ENCODE measurements around the gene SORCS2. TPM values are rescaled to one million over a fixed set of nuclear protein-coding genes. Genes with fewer than 3 reads are reported as not detected.

SORCS2 gene
- total RNA-seq, 4 donors from 2014 or later: 0.48 to 1.8 (median 0.68) TPM; not detected in 1

DNA sequence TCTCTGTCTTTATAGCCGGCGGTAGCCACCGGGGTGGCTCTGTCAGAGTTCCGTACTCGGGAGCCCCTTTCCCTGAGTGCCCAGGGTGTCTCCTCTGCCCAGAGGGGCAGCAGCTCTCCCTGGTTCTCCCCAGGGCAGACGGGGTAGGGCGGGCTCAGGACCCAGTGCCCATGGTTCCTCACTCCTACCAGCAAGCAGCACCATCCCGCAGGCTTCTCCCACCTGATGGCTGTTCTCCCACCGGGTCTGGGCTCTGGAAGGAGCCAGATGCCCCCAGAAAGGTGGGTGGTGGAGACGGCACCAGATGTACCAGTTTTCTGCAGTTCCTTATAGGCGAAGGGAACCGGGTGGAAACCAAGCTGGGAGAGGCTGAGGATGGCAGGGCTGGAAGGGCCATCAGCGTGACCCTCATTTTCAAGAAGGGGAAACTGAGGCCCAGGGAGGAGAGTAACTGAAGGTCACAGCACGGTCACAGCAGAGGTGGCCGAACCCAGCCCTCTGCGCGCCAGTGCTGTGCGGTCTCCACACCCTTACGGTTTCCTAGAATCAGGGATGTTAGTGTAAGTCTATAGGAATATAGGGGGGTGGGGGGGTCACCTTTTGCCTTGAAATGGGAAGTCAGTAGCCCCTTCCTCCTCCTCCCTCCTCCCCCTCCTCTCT is 548.7 kb downstream of the SORCS2 start:
- no peak for TF ChIP-seq EP300 (IDR thresholded peaks at IDR 0.05; ENCODE audit: low read depth)
- TF ChIP-seq, protein P1, sequence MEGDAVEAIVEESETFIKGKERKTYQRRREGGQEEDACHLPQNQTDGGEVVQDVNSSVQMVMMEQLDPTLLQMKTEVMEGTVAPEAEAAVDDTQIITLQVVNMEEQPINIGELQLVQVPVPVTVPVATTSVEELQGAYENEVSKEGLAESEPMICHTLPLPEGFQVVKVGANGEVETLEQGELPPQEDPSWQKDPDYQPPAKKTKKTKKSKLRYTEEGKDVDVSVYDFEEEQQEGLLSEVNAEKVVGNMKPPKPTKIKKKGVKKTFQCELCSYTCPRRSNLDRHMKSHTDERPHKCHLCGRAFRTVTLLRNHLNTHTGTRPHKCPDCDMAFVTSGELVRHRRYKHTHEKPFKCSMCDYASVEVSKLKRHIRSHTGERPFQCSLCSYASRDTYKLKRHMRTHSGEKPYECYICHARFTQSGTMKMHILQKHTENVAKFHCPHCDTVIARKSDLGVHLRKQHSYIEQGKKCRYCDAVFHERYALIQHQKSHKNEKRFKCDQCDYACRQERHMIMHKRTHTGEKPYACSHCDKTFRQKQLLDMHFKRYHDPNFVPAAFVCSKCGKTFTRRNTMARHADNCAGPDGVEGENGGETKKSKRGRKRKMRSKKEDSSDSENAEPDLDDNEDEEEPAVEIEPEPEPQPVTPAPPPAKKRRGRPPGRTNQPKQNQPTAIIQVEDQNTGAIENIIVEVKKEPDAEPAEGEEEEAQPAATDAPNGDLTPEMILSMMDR (IDR thresholded peaks at IDR 0.05): no peak
- no peak for TF ChIP-seq POLR2A (IDR thresholded peaks at IDR 0.05)
- TF ChIP-seq POLR2AphosphoS5 (IDR thresholded peaks at IDR 0.05): no peak
- Histone ChIP-seq H3K4me1 (no peaks in the 10 kb centered on the region), H3K9me3 (no peaks in the 10 kb centered on the region), H3K36me3 (no peaks in the 10 kb centered on the region), H3K27ac (no peak overlapping the region), H3K4me3 (no peak overlapping the region), H3K27me3 (no peaks in the 10 kb centered on the region)
- WGBS, 2 donors (ENCODE audit: low coverage in 1 of 2): 93% methylated on average over 19 of the region's 19 CpGs; no CpG with 5 or more reads in 1 of the 2 donors
- intact Hi-C loops (cut with DNase I; ENCODE audit: low total_unique reads): no loop called here
- no peak for DNase-seq
- in situ Hi-C loops (cut with MboI; ENCODE audit: low pct_ligation_motif_present in 1 of 4, low pct_unique_long_range_greater_than_20kb in 1 of 4, low sequenced_read_pairs in 3 of 4): no loop called here

DNA sequence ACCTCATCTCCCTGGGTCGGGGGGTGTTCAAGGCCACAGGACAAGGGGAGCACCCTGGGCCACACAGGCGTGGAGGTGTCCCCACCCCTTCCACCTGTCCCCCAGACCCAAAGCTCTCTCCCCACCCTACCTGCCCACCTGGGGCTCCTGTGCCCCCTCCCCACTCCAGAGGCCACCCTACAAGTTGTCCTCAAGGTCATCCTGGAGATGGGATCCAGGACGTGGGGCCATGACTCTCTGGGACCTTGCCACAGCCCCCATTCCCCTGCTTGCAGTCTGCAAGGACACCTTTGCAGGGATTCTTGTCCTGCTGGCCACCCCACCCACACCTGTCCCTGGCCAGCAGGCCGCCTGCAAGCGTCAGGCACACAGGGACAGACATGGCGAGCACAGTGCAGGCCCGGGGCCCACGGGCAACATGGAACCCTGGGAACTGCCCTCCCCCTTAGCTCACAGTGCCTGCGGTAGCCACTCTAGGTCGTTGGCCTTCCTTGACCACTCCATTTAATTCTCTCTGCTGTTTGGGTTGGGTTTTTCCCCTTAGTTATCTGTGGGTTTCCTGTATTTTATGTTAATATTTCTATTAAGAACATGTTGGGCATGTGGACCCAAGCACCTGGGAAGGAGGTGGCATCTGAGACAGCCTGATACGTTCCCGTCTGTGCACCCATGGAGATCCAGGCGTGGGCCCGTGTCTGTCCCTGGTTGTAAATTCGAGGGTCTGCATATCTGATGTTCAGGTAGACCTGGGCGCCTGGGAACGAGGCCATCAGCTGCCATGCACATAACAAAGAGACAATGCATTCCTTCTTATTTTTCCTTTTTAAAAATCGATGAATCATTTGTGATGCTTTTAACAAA is 549.8 kb downstream of the SORCS2 start:
- Histone ChIP-seq H3K9me3 (no peaks in the 10 kb centered on the region), H3K27me3 (no peaks in the 10 kb centered on the region), H3K4me1 (no peaks in the 10 kb centered on the region), H3K36me3 (no peaks in the 10 kb centered on the region), H3K27ac (no peak overlapping the region), H3K4me3 (no peak overlapping the region)
- intact Hi-C loops (cut with DNase I; ENCODE audit: low total_unique reads): no loop called here
- WGBS, 2 donors (ENCODE audit: low coverage in 1 of 2): 85 to 88% methylated on average over 8 to 18 of the region's 18 CpGs
- DNase-seq: no peak
- TF ChIP-seq, protein P1 (IDR thresholded peaks at IDR 0.05): no peak
- TF ChIP-seq EP300 (IDR thresholded peaks at IDR 0.05; ENCODE audit: low read depth) (no peak), POLR2AphosphoS5 (IDR thresholded peaks at IDR 0.05) (no peak), POLR2A (IDR thresholded peaks at IDR 0.05) (no peak)
- in situ Hi-C loops (cut with MboI; ENCODE audit: low pct_ligation_motif_present in 1 of 4, low pct_unique_long_range_greater_than_20kb in 1 of 4, low sequenced_read_pairs in 3 of 4): no loop called here

DNA sequence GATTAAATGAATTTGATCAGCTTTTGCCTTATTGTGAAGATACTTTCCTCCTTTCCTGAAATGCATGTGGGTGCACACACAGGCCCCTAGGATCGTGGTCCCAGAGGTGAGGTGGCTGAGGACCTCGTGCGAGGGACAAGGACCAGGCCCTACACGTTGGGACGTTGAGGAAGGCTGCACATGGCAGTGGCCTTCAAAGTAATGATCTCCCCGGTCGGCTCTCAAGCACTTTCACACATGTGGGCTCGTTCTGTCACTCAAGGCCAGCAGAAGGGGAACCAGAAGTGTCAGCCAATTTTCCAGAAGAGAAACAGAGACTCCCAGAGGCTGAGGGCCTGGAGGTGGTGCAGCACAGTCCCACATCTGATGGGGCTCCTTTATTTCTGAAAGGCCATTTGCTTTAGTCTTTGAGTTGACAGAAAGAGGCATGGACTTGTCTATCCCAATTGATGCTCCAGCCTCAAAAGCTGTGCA is 550.5 kb downstream of the SORCS2 start:
- intact Hi-C loops (cut with DNase I; ENCODE audit: low total_unique reads): no loop called here
- 76 to 81% methylated on average over 5 to 8 of the region's 8 CpGs for WGBS, 2 donors (ENCODE audit: low coverage in 1 of 2)

More for the DNA sequence above, 550.5 kb downstream of the SORCS2 start:
- H3K4me3 ChIP-seq: no peak overlapping the region
- no peak for DNase-seq
- H3K27ac ChIP-seq: no peak overlapping the region
- TF ChIP-seq, protein P1 (IDR thresholded peaks at IDR 0.05): no peak
- TF ChIP-seq EP300 (IDR thresholded peaks at IDR 0.05; ENCODE audit: low read depth) (no peak), POLR2A (IDR thresholded peaks at IDR 0.05) (no peak), POLR2AphosphoS5 (IDR thresholded peaks at IDR 0.05) (no peak)
- no peaks in the 10 kb centered on the region for H3K4me1 ChIP-seq
- no peaks in the 10 kb centered on the region for H3K9me3 ChIP-seq
- in situ Hi-C loops (cut with MboI; ENCODE audit: low pct_ligation_motif_present in 1 of 4, low pct_unique_long_range_greater_than_20kb in 1 of 4, low sequenced_read_pairs in 3 of 4): no loop called here
- H3K36me3 ChIP-seq: no peaks in the 10 kb centered on the region
- no peaks in the 10 kb centered on the region for H3K27me3 ChIP-seq
